Fibroblast of lung (primary cell): ENCODE results near the gene ITPRIPL1. TPM values are rescaled to one million over a fixed set of nuclear protein-coding genes. Genes with fewer than 3 reads are reported as not detected.

Experiments
- DNase-seq, 2 donors: peaks; one replicate each; pipeline versions ENCODE4 v3.0.0 to v3.0.0-alpha.2; 2010; ENCODE audit warnings: low read depth in 2 of 2
- H2AFZ ChIP-seq: 2 replicates; pipeline ENCODE4 v1.5.1; 2012; ENCODE audit warnings: low read length, control low read depth, inconsistent platforms
- H3K27ac ChIP-seq: 2 replicates; pipeline ENCODE4 v1.5.1; 2011; ENCODE audit warnings: low read length, control low read depth; ENCODE audit not compliant: insufficient read depth
- H3K27me3 ChIP-seq: 2 replicates; pipeline ENCODE4 v1.5.1; 2011; ENCODE audit warnings: mild to moderate bottlenecking, low read length; ENCODE audit not compliant: control insufficient read depth, insufficient read depth
- H3K36me3 ChIP-seq: 2 replicates; pipeline ENCODE4 v1.5.1; 2011; ENCODE audit warnings: low read length; ENCODE audit not compliant: control insufficient read depth, insufficient read depth
- H3K4me1 ChIP-seq: 2 replicates; pipeline ENCODE4 v1.5.1; 2011; ENCODE audit warnings: low read length; ENCODE audit not compliant: control insufficient read depth, insufficient read depth; ENCODE audit errors: extremely low read depth
- H3K4me2 ChIP-seq: 2 replicates; pipeline ENCODE4 v1.5.1; 2011; ENCODE audit warnings: low read length, control low read depth; ENCODE audit not compliant: insufficient read depth; ENCODE audit errors: extremely low read depth
- H3K4me3 ChIP-seq, 4 experiments: fragments of 200-600 bp in 1 of 4; sonication (generic) in 1 of 4; replicated peaks in 1 of 4; 2 replicates each; pipeline ENCODE4 v1.5.1; 2011 to 2016; ENCODE audit warnings: low read length in 4 of 4, low read depth in 3 of 4, mild to moderate bottlenecking in 3 of 4, control low read depth in 2 of 4, inconsistent platforms in 1 of 4, mixed read lengths in 1 of 4; ENCODE audit not compliant: insufficient read depth in 1 of 4; ENCODE audit errors: control extremely low read depth in 1 of 4
- H3K79me2 ChIP-seq: 2 replicates; pipeline ENCODE4 v1.5.1; 2012; ENCODE audit warnings: mild to moderate bottlenecking, low read length, inconsistent platforms; ENCODE audit not compliant: control insufficient read depth, insufficient read depth
- H3K9ac ChIP-seq: 2 replicates; pipeline ENCODE4 v1.5.1; 2011; ENCODE audit warnings: mild to moderate bottlenecking, low read length, control low read depth; ENCODE audit not compliant: insufficient read depth
- H3K9me3 ChIP-seq: 2 replicates; pipeline ENCODE4 v1.5.1; 2012; ENCODE audit warnings: low read depth, low read length; ENCODE audit not compliant: control insufficient read depth, insufficient read depth
- H4K20me1 ChIP-seq: 2 replicates; pipeline ENCODE4 v1.5.1; 2011; ENCODE audit warnings: low read length; ENCODE audit not compliant: control insufficient read depth, insufficient read depth; ENCODE audit errors: extremely low read depth
- CTCF ChIP-seq, 2 donors: IDR thresholded peaks in 1 of 2; conservative IDR thresholded peaks in 1 of 2; 1 replicate in 1 of 2; 2 replicates in 1 of 2; pipeline ENCODE4 v1.5.1; 2011 to 2012; ENCODE audit warnings: low read length in 2 of 2, control low read depth in 1 of 2, inconsistent platforms in 1 of 2, low read depth in 1 of 2, mild to moderate bottlenecking in 1 of 2
- EZH2 ChIP-seq: IDR thresholded peaks from 2 replicates; pipeline ENCODE4 v1.5.1; 2012; ENCODE audit warnings: low read length, control low read depth, mild to moderate bottlenecking; ENCODE audit errors: missing control alignments
- polyA plus RNA-seq, 2 donors: library from polyadenylated mRNA; depleted of rRNA in 1 of 2; stranded (reverse) in 1 of 2; unstranded in 1 of 2; fragments of >200 nt; gene quantifications; 2 replicates each; pipeline ENCODE4 v1.2.1, GENCODE V29; 2011 to 2012; ENCODE audit warnings: missing spikeins in 1 of 2
- total RNA-seq: library from RNA; depleted of rRNA; stranded (reverse); fragments of >200 nt; gene quantifications from 2 replicates; pipeline ENCODE4 v1.2.1, GENCODE V29; 2014

Gene ITPRIPL1
- total and polyA plus RNA-seq, 2 donors (not counting 1 experiment from before 2014, with no cell fraction given) = 2.0 to 4.1 TPM

- TF ChIP-seq EZH2 (no peak), CTCF (conservative IDR thresholded peaks at IDR 0.05 in 1 of 2, IDR thresholded peaks at IDR 0.05 in 1 of 2; ENCODE audit: low read depth in 1 of 2, low read length in 2 of 2) (no peak)
- H3K4me2 ChIP-seq = no peak overlapping the region
- H3K27ac ChIP-seq = no peak overlapping the region
Measured at GRCh38 chr2:96330407-96330806, 5.3 kb downstream of the ITPRIPL1 start.

GRCh38 chr2:96333708-96334107, 8.6 kb downstream of the ITPRIPL1 start:
- no peak for TF ChIP-seq CTCF (conservative IDR thresholded peaks at IDR 0.05 in 1 of 2, IDR thresholded peaks at IDR 0.05 in 1 of 2; ENCODE audit: low read depth in 1 of 2, low read length in 2 of 2)
- TF ChIP-seq EZH2 = no peak
- Histone ChIP-seq H3K4me3 (no peak overlapping the region), H3K27ac (no peak overlapping the region), H3K36me3 (no peaks in the 10 kb centered on the region), H3K9me3 (no peaks in the 10 kb centered on the region), H3K9ac (no peak overlapping the region), H3K79me2 (peaks cover 28% of the 10 kb centered on the region), H3K27me3 (no peaks in the 10 kb centered on the region), H3K4me1 (peaks cover 7% of the 10 kb centered on the region), H3K4me2 (no peak overlapping the region), H2AFZ (no peak overlapping the region), H4K20me1 (no peaks in the 10 kb centered on the region)
- no peak for DNase-seq

More at GRCh38 chr2:96330407-96330806, 5.3 kb downstream of the ITPRIPL1 start:
- H3K4me3 ChIP-seq = no peak overlapping the region
- H3K9ac ChIP-seq = no peak overlapping the region
- H3K9me3 ChIP-seq = no peaks in the 10 kb centered on the region
- H4K20me1 ChIP-seq = no peaks in the 10 kb centered on the region
- DNase-seq = peak; percentile 37 to 82
- no peaks in the 10 kb centered on the region for H3K27me3 ChIP-seq
- no peaks in the 10 kb centered on the region for H3K4me1 ChIP-seq
- H3K36me3 ChIP-seq = no peaks in the 10 kb centered on the region
- H3K79me2 ChIP-seq = peaks cover 4% of the 10 kb centered on the region
- H2AFZ ChIP-seq = no peak overlapping the region

GRCh38 chr2:96336104-96336775, 11.1 kb downstream of the ITPRIPL1 start:
- Histone ChIP-seq H3K79me2 (peaks cover 37% of the 10 kb centered on the region), H3K9ac (peak overlapping the region; percentile 33), H3K9me3 (no peaks in the 10 kb centered on the region), H3K4me1 (peaks cover 10% of the 10 kb centered on the region), H2AFZ (peak overlapping the region; percentile 88), H4K20me1 (no peaks in the 10 kb centered on the region), H3K36me3 (no peaks in the 10 kb centered on the region), H3K4me2 (peak overlapping the region; percentile 100), H3K4me3 (peak overlapping the region; percentile 78 to 90 (median 80)), H3K27ac (peak overlapping the region; percentile 65), H3K27me3 (no peaks in the 10 kb centered on the region)
- DNase-seq = no peak
- TF ChIP-seq CTCF (conservative IDR thresholded peaks at IDR 0.05 in 1 of 2, IDR thresholded peaks at IDR 0.05 in 1 of 2; ENCODE audit: low read depth in 1 of 2, low read length in 2 of 2) = no peak
- TF ChIP-seq EZH2 = no peak
